HEK293T (cell line): ENCODE measurements around the gene KRT23.

Experiments
- ARNT ChIP-seq: fragments of 450-650 bp; IDR thresholded peaks from 2 replicates; pipeline ENCODE4 v1.6.1; 2017; ENCODE audit warnings: mild to moderate bottlenecking
- BHLHE40 ChIP-seq: fragments of 450-650 bp; IDR thresholded peaks from 2 replicates; pipeline ENCODE4 v1.6.1; 2016; ENCODE audit warnings: mild to moderate bottlenecking, moderate library complexity, borderline replicate concordance
- CTBP1 ChIP-seq: fragments of 450-650 bp; IDR thresholded peaks from 2 replicates; pipeline ENCODE4 v1.6.1; 2016; ENCODE audit warnings: borderline replicate concordance
- FOXA1 ChIP-seq: fragments of 450-650 bp; IDR thresholded peaks from 2 replicates; pipeline ENCODE4 v1.6.1; 2016; ENCODE audit warnings: mild to moderate bottlenecking
- FOXK2 ChIP-seq: fragments of 450-650 bp; IDR thresholded peaks from 2 replicates; pipeline ENCODE4 v1.6.1; 2016; ENCODE audit warnings: mild to moderate bottlenecking
- FOXM1 ChIP-seq: fragments of 450-650 bp; IDR thresholded peaks from 2 replicates; pipeline ENCODE4 v1.6.1; 2017; ENCODE audit warnings: mild to moderate bottlenecking, borderline replicate concordance
- HDGF ChIP-seq: fragments of 450-650 bp; IDR thresholded peaks from 2 replicates; pipeline ENCODE4 v1.6.1; 2017; ENCODE audit warnings: antibody characterized with exemption, borderline replicate concordance
- PKNOX1 ChIP-seq: fragments of 450-650 bp; IDR thresholded peaks from 2 replicates; pipeline ENCODE4 v1.6.1; 2016
- SUZ12 ChIP-seq: fragments of 450-650 bp; IDR thresholded peaks from 2 replicates; pipeline ENCODE4 v1.6.1; 2016; ENCODE audit warnings: mild to moderate bottlenecking
- TARDBP ChIP-seq: fragments of 450-650 bp; IDR thresholded peaks from 2 replicates; pipeline ENCODE4 v1.6.1; 2016
- ZNF384 ChIP-seq: fragments of 450-650 bp; IDR thresholded peaks from 2 replicates; pipeline ENCODE4 v1.6.1; 2016

DNA sequence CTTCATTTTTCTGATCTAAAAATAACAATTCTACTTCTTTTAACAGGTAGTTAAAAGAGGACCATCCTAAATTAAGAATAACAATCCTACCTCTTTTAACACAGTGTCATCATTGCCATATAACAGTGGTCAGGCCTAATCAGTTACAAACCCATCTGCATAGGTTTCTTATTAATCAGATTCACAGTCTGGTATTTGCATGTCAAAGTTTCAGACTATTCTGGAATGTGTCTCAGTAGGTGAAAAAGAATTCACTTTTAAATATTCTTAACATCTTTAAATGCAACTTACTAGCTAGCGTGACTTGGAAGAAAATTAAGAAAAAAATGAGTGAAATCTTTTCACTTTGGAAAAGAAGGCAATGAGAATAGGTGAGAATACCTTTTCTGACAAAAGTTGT, 63.6 kb downstream of the KRT23 start:
- TF ChIP-seq FOXK2, result no peak
- no peak for TF ChIP-seq TARDBP
- TF ChIP-seq SUZ12, result no peak
- TF ChIP-seq ZNF384, result no peak
- TF ChIP-seq HDGF, result no peak
- TF ChIP-seq PKNOX1, result no peak
- no peak for TF ChIP-seq BHLHE40
- TF ChIP-seq CTBP1, result no peak
- TF ChIP-seq ARNT, result no peak
- no peak for TF ChIP-seq FOXA1
- TF ChIP-seq FOXM1, result no peak
